DOHH2 (cell line): ENCODE data around the gene FAM200A.

Source experiments
- EZH2phosphoT487 ChIP-seq: fragments of 200-600 bp; sonication (generic); IDR thresholded peaks from 2 replicates; pipeline ENCODE4 v1.6.1; 2017; ENCODE audit warnings: borderline replicate concordance, mild to moderate bottlenecking, antibody characterized with exemption, low read length, moderate library complexity, mixed read lengths
- TF ChIP-seq, protein P1 (sequence below): fragments of 200-600 bp; sonication (generic); IDR thresholded peaks from one replicate; pipeline ENCODE4 v1.5.1; 2014; ENCODE audit warnings: antibody characterized with exemption, mild to moderate bottlenecking, low read depth, low read length; ENCODE audit not compliant: poor library complexity, severe bottlenecking

DNA sequence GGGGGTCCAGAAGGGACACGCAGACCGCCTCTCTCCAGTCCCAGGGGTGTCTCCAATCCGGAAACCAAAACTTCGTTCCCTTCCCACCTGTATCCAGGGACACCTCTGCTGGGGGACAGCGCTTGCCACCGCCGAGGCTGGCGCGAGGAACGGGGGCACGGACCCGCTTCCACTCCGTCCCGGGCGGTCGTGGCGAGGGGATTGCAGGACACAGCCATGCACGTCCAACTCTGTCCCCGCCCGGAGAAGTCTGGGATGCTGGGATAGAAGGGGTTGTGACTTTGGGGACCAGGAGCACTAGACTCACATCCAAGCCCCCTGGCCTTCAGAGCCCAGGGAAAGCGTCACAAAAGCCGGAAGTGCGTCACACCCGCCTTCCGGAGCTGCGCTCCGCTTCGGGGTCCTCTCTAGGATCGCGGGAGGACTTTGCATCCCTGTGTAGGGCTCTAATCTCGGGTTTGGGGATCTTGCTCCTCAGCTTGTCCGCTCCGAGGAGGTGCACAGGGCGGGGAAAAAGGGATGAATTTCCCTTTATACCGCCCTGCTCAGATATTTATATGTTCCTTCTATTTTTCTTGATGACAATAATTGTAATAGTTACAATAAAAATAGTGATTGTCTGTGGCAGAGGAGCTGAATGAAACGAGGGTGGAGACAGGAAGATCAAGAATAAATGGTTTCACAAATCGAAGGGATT, at the start of gene FAM200A:
- TF ChIP-seq, protein P1, sequence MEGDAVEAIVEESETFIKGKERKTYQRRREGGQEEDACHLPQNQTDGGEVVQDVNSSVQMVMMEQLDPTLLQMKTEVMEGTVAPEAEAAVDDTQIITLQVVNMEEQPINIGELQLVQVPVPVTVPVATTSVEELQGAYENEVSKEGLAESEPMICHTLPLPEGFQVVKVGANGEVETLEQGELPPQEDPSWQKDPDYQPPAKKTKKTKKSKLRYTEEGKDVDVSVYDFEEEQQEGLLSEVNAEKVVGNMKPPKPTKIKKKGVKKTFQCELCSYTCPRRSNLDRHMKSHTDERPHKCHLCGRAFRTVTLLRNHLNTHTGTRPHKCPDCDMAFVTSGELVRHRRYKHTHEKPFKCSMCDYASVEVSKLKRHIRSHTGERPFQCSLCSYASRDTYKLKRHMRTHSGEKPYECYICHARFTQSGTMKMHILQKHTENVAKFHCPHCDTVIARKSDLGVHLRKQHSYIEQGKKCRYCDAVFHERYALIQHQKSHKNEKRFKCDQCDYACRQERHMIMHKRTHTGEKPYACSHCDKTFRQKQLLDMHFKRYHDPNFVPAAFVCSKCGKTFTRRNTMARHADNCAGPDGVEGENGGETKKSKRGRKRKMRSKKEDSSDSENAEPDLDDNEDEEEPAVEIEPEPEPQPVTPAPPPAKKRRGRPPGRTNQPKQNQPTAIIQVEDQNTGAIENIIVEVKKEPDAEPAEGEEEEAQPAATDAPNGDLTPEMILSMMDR = no peak
- TF ChIP-seq EZH2phosphoT487 = no peak
